GM19455 (cell line): Measurements from ENCODE around the gene PAQR5.
"Not testable (repeated sequence)": the region's sequence is repeated elsewhere in the genome, so short reads cannot be mapped to it uniquely, and the experiment has no call there.

Experiments
- ATAC-seq: cut with Tn5 transposase; IDR thresholded peaks from one replicate; pipeline ENCODE4 v1.9.1; 2021; ENCODE audit not compliant: unreplicated experiment

The PAQR5 gene

DNA sequence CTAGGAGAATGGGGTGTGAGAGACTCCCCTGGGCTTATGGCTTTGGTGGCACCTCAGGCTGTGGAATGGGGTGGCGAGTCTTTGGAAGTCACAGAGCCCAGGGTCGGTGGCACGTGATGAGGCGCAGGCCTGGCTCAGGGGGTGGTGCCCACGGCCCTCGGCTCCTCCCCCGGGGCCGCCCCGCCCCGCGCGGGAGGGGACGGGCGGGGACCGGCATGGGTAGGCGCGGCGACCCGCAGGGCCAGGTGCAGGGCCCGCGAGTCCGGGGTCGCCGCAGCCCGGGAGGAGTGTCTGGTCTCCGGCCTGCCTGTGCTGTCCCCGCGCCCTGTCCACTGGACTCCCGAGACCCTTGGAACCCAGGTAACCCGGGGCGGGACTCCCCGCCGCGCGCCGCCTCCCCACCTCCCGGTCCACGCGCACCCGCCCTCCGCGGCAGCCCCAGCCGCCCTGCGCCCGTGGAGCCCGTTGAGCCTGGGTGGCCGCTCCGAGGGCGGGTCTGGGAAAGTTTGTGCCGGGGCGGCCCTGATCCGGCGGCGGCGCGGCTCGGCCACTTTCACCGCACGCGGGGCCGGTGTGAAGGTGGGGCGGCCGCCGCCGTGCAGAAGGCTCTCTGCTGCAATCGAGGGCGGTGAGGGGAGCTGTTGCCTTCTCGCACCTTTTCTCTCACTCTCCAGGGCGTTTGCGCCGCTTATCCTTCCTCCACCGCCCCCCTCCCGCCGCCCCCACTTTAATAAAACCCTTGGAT is at the start of gene PAQR5:
PAQR5 (plus strand) TSS at position 216 of the 745 bp plus-strand sequence. CDS start 61,169 bp downstream, outside the sequence.
- ATAC-seq = no peak

DNA sequence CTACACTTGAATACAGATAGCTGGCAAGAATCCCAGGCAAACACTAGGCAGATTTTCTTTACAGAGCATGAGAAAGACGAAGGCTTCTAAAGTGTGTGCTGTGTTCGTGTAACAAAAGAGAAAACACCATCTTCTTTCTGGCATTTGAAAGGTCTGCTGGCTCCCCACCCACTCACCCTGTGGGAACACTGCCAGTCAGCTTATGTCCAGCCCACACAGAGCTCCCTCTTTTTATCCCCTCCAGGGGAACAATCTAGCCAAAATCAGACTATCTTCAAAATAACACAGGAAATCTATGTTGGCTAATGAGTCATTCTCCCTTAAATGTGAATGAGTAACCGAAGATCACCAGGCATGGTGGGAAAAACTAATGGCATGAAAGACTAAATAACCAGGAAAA is 45.6 kb upstream of the PAQR5 start:
- no peak for ATAC-seq

GRCh38 chr15:69265347-69265955 is 33.3 kb upstream of the PAQR5 start:
- no peak for ATAC-seq

DNA sequence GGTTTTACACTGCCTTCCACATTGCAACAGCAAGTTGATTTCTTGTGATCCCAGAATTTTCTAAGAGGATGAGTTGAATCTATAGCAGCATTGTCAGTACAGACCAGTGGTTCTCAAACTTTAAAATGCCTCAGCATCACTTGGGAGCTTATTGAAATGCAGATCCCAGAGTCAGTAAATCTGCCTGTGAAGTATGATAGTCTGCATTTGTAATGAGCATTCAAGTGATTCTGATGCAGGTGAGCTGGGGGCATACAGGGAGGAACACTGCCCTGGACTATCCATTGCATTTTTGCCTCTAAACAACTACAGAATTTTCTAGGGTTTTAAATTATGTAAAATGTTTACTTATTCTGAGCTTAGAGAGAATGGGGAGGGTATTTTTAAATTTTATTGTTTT is 27.5 kb upstream of the PAQR5 start:
- no peak for ATAC-seq

GRCh38 chr15:69272139-69272538 is 26.6 kb upstream of the PAQR5 start:
- ATAC-seq = no peak

DNA sequence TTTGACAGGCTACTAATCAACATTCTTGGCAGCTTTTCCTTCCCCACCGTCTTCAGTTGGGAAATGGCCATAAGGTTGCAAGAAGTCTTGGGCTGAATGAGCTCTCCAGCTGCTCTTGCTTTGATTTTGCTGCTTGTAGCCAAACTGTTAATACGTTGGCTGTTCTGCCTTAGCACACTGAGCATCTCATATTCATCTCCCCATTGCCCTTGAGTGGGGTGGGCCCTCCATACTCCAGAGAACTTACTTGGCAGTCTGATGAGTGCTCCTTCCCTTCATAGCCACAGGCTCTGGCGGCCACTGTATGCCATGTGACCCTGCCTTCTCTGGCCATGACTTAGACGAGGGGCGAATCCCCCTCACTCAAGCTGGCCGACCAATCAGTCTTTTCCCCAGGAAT is 25.8 kb upstream of the PAQR5 start:
- ATAC-seq = no peak

GRCh38 chr15:69275074-69275670 is 23.5 kb upstream of the PAQR5 start:
- ATAC-seq = no peak

DNA sequence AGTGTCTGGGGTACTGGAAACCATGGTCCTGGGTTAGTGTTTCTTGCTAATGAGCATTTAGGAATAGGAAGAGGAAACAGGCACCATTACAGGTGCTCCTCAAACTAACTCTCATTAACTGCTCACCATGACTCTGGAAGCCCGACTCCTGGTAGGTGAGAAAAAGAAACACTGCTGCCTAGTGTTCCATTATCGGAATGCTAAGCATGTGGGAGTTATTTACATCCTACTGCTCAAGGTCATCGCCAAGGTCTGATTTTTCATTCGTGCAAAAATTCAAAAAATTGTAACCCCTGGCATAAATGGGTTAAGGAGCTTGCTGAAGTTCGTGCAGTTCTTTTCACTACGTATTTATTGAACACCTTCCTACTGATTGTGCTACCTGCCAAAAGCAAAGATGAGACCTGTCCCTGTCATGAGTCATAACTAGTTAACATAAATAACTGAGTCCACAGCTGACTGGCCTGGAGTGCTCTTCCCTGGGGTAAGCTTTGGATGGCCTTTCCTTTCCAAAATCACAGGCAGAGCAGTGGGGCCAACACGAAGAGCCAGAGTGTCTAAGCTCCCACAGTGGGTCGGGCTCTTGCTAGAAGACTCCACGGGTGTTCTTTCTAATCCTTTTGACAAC is 22.7 kb upstream of the PAQR5 start:
- no peak for ATAC-seq

DNA sequence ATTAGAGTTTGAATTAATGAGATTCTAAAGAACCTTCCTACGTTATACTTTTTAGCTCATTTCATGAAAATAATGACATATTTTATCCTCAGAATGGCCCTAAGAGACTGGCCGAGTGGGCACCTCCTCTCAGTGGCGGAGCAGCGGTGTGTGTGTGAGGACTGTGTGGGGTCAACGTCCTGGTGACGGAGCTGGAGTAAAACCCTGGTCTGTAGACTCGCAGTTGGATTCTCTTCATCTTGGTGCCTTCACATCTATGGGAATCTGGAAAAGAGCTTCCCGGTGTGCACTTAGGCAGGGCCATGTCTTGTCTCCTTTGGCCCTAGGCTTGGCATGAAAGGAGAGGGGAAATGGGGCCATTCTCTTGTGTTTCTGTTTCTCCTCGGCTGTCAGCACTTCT is 21.4 kb upstream of the PAQR5 start:
- ATAC-seq = no peak

DNA sequence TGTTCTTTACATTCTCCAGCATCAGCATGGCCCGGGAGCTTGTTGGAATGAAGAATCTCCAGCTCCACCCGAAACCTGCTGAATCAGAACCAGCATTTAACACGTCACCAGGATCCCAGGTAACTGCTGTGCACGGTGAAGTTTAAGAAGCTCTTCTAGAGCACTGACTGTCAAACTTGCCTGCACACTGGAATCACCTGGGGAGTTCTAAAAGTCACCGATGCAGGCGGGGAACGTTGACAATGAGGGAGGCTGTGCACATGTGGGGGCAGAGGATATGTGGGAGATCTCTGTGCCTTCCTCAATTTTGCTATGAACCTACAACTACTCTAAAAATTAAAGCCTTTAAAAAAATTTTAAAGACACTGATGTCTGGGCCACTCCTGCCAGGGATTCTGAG is 19.1 kb upstream of the PAQR5 start:
- no peak for ATAC-seq

GRCh38 chr15:69280783-69281182 is 17.9 kb upstream of the PAQR5 start:
- ATAC-seq = no peak

- ATAC-seq = no peak
These were observed 16.5 kb upstream of the PAQR5 start for GRCh38 chr15:69282104-69282743.

DNA sequence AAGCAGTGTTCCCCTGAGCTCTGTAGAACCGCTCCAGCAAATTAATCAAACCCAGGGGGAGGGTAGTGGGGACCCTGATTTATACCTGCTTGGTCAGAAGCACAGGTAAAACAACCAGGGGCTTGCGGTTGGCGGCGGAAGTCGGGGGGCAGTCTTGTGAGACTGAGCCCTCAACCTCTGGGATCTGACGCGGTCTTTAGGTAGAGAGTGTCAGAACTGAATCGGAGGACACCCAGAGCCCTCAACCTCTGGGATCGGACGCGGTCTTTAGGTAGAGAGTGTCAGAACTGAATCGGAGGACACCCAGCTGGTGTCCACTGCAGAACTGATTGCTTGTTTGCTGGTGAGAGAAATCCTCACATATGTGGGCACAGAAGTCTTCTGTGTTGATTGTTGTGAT is 12.9 kb upstream of the PAQR5 start:
- no peak for ATAC-seq

DNA sequence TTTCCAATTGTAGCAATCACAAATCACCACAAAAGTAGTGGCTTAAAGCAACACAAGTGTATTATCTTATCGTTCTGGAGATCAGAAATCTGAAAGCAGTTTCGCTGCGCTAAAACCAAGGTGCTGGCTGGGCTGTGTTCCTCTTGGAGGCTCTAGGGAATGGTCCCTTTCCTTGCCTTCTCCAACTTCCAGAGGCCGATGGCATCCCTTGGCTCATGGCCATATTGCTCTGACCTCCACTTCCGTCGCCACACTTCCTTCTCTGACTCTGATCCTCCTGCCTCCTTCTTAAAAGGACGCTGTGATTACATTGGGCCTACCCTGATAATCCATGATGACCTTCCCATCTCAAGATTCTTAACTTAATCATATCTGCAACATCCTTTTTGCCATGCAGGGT is 10.7 kb upstream of the PAQR5 start:
- ATAC-seq = no peak

GRCh38 chr15:69288531-69289341 is 10.0 kb upstream of the PAQR5 start:
- no peak for ATAC-seq

GRCh38 chr15:69289342-69290146 is 9.2 kb upstream of the PAQR5 start:
- no peak for ATAC-seq

DNA sequence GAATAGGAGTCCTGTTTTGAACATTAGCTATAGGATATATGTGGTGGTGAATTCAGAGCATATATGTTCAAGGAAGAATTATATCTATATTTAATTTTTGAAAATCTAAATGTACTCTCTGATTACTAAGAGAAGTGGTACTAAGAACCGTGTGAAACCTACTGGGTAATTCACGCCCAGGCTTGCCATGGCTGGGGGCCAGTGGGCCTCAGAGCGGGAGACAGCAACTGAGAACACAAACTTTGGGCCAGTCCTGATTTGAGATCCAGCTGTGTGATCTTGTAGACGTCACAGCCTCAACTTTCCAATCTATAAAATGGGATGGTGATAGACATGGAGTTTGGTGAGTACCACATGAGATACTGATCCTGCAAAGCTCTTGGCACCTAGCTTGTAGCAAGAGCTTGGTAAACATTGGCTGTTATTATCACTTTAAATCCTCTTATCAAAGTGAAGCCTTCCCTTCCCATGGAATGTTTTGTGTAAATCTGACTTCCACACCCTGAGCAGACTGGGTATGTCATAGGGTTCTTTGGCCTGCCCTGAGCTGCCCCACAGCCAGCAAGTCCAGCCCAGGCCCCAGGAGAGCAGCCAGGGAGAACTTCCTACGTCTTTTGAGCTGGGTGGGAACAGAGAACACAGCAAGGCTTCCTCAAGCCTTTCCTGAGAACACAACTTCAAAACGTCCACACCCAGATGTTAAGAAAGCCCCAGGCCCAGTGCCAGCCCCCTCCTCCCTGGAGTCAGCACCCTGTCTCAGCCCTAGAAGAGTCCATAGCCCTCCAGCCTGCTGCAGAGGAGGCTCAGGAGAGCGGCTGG is 8.2 kb upstream of the PAQR5 start:
- no peak for ATAC-seq

DNA sequence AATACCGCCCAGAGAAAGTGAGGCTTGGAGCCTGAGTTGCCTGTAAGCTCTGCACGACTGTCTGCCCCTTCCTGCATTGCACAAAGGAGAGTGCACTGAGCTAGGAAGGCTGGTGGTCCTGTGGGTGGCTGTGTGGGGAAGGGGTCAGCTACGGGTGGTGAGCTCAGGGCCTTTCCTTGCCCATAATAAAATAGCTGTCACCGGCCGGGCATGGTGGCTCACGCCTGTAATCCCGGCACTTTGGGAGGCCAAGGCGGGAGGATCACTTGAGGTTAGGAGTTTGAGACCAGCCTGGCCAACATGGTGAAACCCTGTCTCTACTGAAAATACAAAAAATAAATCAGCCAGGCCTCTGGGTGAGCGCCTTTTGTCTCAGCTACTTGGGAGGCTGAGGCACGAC is 7.1 kb upstream of the PAQR5 start:
- not testable (repeated sequence) for ATAC-seq

DNA sequence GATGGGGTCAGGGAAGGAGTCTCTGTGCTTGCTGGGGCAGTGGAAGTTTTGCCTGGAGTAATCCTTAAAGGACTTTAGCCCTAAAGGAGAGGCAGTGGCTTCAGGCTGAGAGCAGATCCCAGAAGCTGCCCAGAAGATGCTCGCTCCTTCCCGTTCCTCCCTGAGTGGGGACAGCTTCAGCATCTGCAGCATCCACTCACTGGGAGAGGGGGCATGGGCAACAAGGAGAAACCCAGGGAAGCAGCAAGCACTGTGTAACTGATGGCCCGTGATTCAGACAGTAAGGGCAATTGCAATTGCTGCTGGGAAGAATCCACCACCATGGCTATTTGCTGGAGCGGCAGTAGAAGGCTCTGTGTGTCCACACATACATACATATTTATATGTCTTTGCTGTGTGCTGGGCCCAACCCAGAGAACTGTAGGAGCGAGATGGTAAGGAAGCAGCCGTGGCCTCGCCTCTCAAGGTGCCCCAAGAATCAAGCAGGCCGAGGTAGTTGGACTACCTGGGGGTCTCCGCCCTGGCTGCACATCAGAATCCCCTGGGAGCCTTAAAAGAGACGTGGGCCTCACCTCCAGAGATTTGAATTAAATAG is 5.8 kb upstream of the PAQR5 start:
- no peak for ATAC-seq
